Osteocyte (in vitro differentiated cells): ENCODE data around the gene AIF1L. TPM values are rescaled to one million over a fixed set of nuclear protein-coding genes. Genes with fewer than 3 reads are reported as not detected.

Experiments
- DNase-seq: peaks from one replicate; pipeline ENCODE4 v3.0.0; 2021; ENCODE audit warnings: mixed read lengths; ENCODE audit not compliant: unreplicated experiment; ENCODE audit errors: extremely low spot score
- H3K27ac Mint-ChIP-seq: one replicate; pipeline ENCODE4 v1.8.0; 2021; ENCODE audit warnings: mild to moderate bottlenecking, mixed read lengths; ENCODE audit not compliant: unreplicated experiment
- H3K27me3 Mint-ChIP-seq: one replicate; pipeline ENCODE4 v1.8.0; 2021; ENCODE audit warnings: mixed read lengths; ENCODE audit not compliant: unreplicated experiment
- H3K36me3 Mint-ChIP-seq: one replicate; pipeline ENCODE4 v1.8.0; 2021; ENCODE audit warnings: mixed read lengths; ENCODE audit not compliant: unreplicated experiment
- H3K4me1 Mint-ChIP-seq: one replicate; pipeline ENCODE4 v1.8.0; 2021; ENCODE audit warnings: mixed read lengths; ENCODE audit not compliant: unreplicated experiment
- H3K4me3 Mint-ChIP-seq: one replicate; pipeline ENCODE4 v1.8.0; 2021; ENCODE audit warnings: mild to moderate bottlenecking, moderate library complexity, mixed read lengths; ENCODE audit not compliant: unreplicated experiment
- H3K9me3 Mint-ChIP-seq: one replicate; pipeline ENCODE4 v1.8.0; 2021; ENCODE audit warnings: mixed read lengths; ENCODE audit not compliant: unreplicated experiment
- CTCF ChIP-seq: fragments of 200-600 bp; sonication (generic); IDR thresholded peaks from 2 replicates; pipeline ENCODE4 v1.5.0; 2021; ENCODE audit warnings: antibody characterized with exemption, mild to moderate bottlenecking, moderate library complexity
- total RNA-seq: library from RNA; stranded (reverse); gene quantifications from 2 replicates; pipeline ENCODE4 v1.2.1, GENCODE V29; 2021

AIF1L gene
- total RNA-seq, 1 donor from 2014 or later = 26.3 TPM

GRCh38 chr9:131049829-131050715 lies 46.3 kb upstream of the AIF1L start:
- Mint-ChIP-seq H3K4me3 (no peak overlapping the region), H3K4me1 (peaks cover 2% of the 10 kb centered on the region), H3K36me3 (no peaks in the 10 kb centered on the region), H3K27ac (no peak overlapping the region), H3K27me3 (peaks cover 6% of the 10 kb centered on the region), H3K9me3 (no peaks in the 10 kb centered on the region)
- DNase-seq = no peak
- no peak for TF ChIP-seq CTCF

GRCh38 chr9:131050831-131051230 lies 45.5 kb upstream of the AIF1L start:
- H3K27ac Mint-ChIP-seq = no peak overlapping the region
- no peaks in the 10 kb centered on the region for H3K36me3 Mint-ChIP-seq
- H3K27me3 Mint-ChIP-seq = peaks cover 6% of the 10 kb centered on the region
- no peak for DNase-seq
- H3K4me3 Mint-ChIP-seq = no peak overlapping the region
- H3K4me1 Mint-ChIP-seq = peaks cover 2% of the 10 kb centered on the region
- no peaks in the 10 kb centered on the region for H3K9me3 Mint-ChIP-seq
- no peak for TF ChIP-seq CTCF

- no peak for DNase-seq
- Mint-ChIP-seq H3K36me3 (no peaks in the 10 kb centered on the region), H3K27ac (no peak overlapping the region), H3K4me1 (peaks cover under 1% of the 10 kb centered on the region), H3K27me3 (peaks cover 6% of the 10 kb centered on the region), H3K9me3 (no peaks in the 10 kb centered on the region), H3K4me3 (no peak overlapping the region)
- no peak for TF ChIP-seq CTCF
Measured at GRCh38 chr9:131051592-131052517, 44.5 kb upstream of the AIF1L start.

- H3K4me1 Mint-ChIP-seq = no peaks in the 10 kb centered on the region
Measured at GRCh38 chr9:131053896-131054295, 42.4 kb upstream of the AIF1L start.

More at GRCh38 chr9:131053896-131054295, 42.4 kb upstream of the AIF1L start:
- Mint-ChIP-seq H3K9me3 (no peaks in the 10 kb centered on the region), H3K4me3 (no peak overlapping the region), H3K27me3 (peaks cover 6% of the 10 kb centered on the region), H3K36me3 (no peaks in the 10 kb centered on the region), H3K27ac (no peak overlapping the region)
- no peak for DNase-seq
- no peak for TF ChIP-seq CTCF
